PFSK-1 (cell line): ENCODE results near the gene TMEM37.

ENCODE experiments used
- FOXP2 ChIP-seq: optimal IDR thresholded peaks from 2 replicates; pipeline ENCODE3; 2011; ENCODE audit warnings: borderline replicate concordance, control low read depth, inconsistent platforms; ENCODE audit not compliant: insufficient read depth; ENCODE audit errors: extremely low read length, extremely low read depth
- POLR2AphosphoS5 ChIP-seq: IDR thresholded peaks from 2 replicates; pipeline ENCODE4 v1.6.1; 2012; ENCODE audit warnings: low read depth, mild to moderate bottlenecking, control low read depth, low read length, moderate library complexity
- SIN3A ChIP-seq: IDR thresholded peaks from 2 replicates; pipeline ENCODE4 v1.6.1; 2012; ENCODE audit warnings: mild to moderate bottlenecking, low read length, moderate library complexity, borderline replicate concordance; ENCODE audit not compliant: insufficient read depth
- TAF1 ChIP-seq: IDR thresholded peaks from 2 replicates; pipeline ENCODE4 v1.6.1; 2012; ENCODE audit warnings: low read length, control low read depth, borderline replicate concordance; ENCODE audit not compliant: insufficient read depth
- TF ChIP-seq, protein P1 (sequence below), 2 experiments: IDR thresholded peaks; 2 replicates each; pipeline versions ENCODE4 v1.6.1 to v1.8.0; 2011 to 2012; ENCODE audit warnings: low read depth in 2 of 2, low read length in 2 of 2, control low read depth in 1 of 2, inconsistent platforms in 1 of 2, mild to moderate bottlenecking in 1 of 2, moderate library complexity in 1 of 2; ENCODE audit not compliant: insufficient read depth in 1 of 2

TMEM37 gene

DNA sequence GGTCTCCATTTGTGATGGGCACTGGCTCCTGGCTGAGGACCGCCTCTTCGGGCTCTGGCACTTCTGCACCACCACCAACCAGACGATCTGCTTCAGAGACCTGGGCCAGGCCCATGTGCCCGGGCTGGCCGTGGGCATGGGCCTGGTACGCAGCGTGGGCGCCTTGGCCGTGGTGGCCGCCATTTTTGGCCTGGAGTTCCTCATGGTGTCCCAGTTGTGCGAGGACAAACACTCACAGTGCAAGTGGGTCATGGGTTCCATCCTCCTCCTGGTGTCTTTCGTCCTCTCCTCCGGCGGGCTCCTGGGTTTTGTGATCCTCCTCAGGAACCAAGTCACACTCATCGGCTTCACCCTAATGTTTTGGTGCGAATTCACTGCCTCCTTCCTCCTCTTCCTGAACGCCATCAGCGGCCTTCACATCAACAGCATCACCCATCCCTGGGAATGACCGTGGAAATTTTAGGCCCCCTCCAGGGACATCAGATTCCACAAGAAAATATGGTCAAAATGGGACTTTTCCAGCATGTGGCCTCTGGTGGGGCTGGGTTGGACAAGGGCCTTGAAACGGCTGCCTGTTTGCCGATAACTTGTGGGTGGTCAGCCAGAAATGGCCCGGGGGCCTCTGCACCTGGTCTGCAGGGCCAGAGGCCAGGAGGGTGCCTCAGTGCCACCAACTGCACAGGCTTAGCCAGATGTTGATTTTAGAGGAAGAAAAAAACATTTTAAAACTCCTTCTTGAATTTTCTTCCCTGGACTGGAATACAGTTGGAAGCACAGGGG lies 5.5 kb downstream of the TMEM37 start:
- no peak for TF ChIP-seq POLR2AphosphoS5
- no peak for TF ChIP-seq FOXP2
- TF ChIP-seq, protein P1, sequence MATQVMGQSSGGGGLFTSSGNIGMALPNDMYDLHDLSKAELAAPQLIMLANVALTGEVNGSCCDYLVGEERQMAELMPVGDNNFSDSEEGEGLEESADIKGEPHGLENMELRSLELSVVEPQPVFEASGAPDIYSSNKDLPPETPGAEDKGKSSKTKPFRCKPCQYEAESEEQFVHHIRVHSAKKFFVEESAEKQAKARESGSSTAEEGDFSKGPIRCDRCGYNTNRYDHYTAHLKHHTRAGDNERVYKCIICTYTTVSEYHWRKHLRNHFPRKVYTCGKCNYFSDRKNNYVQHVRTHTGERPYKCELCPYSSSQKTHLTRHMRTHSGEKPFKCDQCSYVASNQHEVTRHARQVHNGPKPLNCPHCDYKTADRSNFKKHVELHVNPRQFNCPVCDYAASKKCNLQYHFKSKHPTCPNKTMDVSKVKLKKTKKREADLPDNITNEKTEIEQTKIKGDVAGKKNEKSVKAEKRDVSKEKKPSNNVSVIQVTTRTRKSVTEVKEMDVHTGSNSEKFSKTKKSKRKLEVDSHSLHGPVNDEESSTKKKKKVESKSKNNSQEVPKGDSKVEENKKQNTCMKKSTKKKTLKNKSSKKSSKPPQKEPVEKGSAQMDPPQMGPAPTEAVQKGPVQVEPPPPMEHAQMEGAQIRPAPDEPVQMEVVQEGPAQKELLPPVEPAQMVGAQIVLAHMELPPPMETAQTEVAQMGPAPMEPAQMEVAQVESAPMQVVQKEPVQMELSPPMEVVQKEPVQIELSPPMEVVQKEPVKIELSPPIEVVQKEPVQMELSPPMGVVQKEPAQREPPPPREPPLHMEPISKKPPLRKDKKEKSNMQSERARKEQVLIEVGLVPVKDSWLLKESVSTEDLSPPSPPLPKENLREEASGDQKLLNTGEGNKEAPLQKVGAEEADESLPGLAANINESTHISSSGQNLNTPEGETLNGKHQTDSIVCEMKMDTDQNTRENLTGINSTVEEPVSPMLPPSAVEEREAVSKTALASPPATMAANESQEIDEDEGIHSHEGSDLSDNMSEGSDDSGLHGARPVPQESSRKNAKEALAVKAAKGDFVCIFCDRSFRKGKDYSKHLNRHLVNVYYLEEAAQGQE (IDR thresholded peaks at IDR 0.05; ENCODE audit: insufficient read depth in 1 of 2, low read depth in 2 of 2, low read length in 2 of 2) = no peak
- TF ChIP-seq SIN3A = no peak
- no peak for TF ChIP-seq TAF1

DNA sequence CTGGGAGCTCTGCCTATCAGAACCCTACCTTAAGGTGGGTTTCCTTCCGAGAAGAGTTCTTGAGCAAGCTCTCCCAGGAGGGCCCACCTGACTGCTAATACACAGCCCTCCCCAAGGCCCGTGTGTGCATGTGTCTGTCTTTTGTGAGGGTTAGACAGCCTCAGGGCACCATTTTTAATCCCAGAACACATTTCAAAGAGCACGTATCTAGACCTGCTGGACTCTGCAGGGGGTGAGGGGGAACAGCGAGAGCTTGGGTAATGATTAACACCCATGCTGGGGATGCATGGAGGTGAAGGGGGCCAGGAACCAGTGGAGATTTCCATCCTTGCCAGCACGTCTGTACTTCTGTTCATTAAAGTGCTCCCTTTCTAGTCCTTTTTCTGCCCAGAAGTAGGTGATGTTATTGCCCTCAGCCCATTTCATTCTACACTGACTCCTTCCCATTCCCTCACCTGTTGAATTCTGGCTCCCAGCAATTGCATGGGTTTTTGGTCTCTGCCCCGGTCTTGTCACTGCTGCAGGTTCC lies 6.5 kb downstream of the TMEM37 start:
- no peak for TF ChIP-seq SIN3A

DNA sequence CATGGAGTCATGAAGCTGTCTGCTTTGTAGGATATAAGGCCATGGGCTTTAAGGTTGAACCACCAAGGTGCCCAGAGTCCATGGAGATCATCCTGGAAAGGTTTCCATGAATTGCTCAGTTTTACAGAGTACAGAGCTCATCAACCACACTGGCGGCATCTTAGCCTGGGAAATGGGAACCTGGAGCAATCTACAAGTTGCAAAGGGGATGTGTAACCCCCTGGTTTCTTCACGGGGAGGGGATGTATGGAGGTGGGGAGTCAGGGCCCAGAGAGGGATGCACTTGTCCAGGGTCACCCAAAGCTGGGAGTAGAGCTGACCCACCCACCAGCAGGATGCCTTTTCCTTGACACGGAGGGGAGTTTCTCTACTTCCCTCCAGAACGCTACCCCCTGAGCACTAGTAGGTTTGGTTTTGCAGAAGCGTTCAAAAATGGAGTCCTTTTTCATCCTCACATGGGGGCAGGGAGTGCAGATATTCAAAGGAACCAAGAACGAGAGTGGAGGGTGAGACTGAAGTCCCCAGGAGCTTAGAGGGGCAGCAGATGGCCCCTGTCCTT lies 7.2 kb downstream of the TMEM37 start:
- no peak for TF ChIP-seq SIN3A

DNA sequence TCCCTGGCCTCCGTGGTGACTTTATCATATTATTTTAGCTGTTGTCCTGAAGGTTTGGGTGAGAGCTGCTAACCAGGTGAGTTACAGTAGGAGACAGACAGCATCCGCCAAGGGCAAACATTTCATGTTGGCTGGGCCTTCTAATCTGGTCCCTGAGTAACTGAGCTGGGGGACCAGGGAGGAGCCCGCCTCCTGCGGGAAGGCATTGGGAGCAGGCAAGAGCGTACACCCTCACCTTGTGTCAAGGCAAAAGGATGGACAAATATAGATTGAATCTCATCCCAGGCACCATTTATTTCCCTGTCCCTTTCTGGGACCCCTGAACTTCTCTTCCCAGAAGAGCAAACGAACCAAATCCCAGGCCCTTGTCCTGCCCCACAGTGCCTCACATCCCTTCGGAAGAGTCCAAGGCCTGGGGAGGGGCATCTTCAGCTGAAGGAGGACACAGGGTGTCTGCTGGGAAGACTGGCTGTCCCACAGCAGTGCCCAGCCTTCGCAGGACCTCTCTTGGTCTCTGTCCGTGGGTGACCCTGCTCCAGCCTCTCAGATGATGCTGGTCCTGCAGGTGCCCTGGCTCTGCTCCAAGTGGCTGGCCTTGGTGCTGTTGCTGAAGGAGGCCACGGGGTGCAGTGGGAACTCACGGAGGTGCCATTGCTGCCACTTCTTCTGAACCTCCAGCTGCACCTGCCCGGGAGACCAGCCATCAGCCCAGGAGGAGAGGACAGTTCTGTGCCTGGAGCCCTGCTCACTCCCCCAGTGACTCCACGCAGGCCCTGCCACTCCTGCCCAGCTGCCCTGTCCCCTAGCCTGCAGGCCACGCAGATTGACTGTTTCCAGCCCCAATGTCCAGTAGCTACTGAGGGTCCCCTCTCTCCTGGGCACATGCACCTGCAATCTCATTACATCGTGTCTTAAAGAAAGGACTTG lies 8.2 kb downstream of the TMEM37 start:
- no peak for TF ChIP-seq FOXP2
- TF ChIP-seq TAF1 = no peak
- no peak for TF ChIP-seq SIN3A
- TF ChIP-seq, protein P1 (IDR thresholded peaks at IDR 0.05; ENCODE audit: insufficient read depth in 1 of 2, low read depth in 2 of 2, low read length in 2 of 2) = no peak
- TF ChIP-seq POLR2AphosphoS5 = no peak

DNA sequence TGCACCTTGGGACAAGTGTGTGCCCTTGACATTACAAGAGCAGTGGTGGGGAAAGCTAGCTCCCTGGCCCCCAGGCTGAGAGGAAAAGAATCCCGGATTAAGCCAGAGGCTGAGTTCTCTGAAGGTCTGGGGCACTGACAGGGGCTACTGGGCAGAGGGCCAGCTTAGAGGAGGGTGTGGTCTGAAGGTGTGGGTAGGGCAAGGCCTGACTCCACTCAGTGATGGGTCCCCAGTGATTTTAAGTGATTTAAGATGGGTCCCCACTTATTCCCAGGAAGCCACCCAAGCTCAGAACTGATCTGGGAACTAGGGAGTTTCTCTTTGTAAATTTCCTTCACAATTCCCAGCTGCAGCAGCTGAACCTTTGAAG lies 8.8 kb downstream of the TMEM37 start:
- no peak for TF ChIP-seq SIN3A
- TF ChIP-seq FOXP2 = no peak
- TF ChIP-seq POLR2AphosphoS5 = no peak
- no peak for TF ChIP-seq TAF1
- TF ChIP-seq, protein P1 (IDR thresholded peaks at IDR 0.05; ENCODE audit: insufficient read depth in 1 of 2, low read depth in 2 of 2, low read length in 2 of 2) = no peak

DNA sequence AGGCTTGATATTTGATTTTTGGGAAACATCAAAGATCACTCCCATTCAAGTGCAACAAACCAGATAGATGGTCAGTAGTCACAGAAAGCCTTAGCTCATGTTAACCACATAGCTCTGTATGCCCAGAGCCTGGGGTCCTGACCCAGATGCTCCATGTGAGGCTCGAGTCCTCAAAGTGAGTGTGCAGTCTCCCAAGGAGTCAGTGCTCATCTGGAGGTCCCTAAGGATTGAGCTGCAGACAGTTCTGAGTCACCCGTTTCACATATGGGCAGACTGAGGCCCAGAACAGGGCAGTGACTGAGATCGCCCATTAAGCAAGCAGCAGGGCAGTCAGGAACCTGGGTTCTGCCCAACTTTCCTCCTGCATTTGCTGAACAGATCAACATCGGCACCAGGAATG lies 9.2 kb downstream of the TMEM37 start:
- TF ChIP-seq POLR2AphosphoS5 = no peak
- TF ChIP-seq, protein P1 (IDR thresholded peaks at IDR 0.05; ENCODE audit: insufficient read depth in 1 of 2, low read depth in 2 of 2, low read length in 2 of 2) = no peak
- no peak for TF ChIP-seq TAF1
- TF ChIP-seq SIN3A = no peak
- TF ChIP-seq FOXP2 = no peak
